DMS153 treated with DMSO at 0.1 percent for 48 hours (cell line): ENCODE measurements around the gene OR2AT4.
"Not testable (repeated sequence)": the region's sequence is repeated elsewhere in the genome, so short reads cannot be mapped to it uniquely, and the experiment has no call there.

ENCODE experiments used
- DNase-seq: peaks from one replicate; lab custom pipeline; 2025; ENCODE audit not compliant: unreplicated experiment; lab: John Stamatoyannopoulos, UW

OR2AT4 gene

GRCh38 chr11:75096456-75097172, at the start of gene OR2AT4:
Gene OR2AT4, minus strand, starts transcription at chr11:75096876.
- no peak for DNase-seq

GRCh38 chr11:75145972-75146519, 49.4 kb upstream of the OR2AT4 start:
- DNase-seq: no peak

GRCh38 chr11:75145196-75145971, 48.7 kb upstream of the OR2AT4 start:
- no peak for DNase-seq

- no peak for DNase-seq
Measured at GRCh38 chr11:75144716-75145014, 48.0 kb upstream of the OR2AT4 start.

GRCh38 chr11:75143420-75143731, 46.7 kb upstream of the OR2AT4 start:
- DNase-seq: no peak

GRCh38 chr11:75142714-75143419, 46.2 kb upstream of the OR2AT4 start:
- DNase-seq: peak; percentile 86

GRCh38 chr11:75141166-75141565, 44.5 kb upstream of the OR2AT4 start:
- no peak for DNase-seq

- DNase-seq: no peak
Measured at GRCh38 chr11:75140269-75141138, 43.8 kb upstream of the OR2AT4 start.

- no peak for DNase-seq
Measured at GRCh38 chr11:75135651-75136050, 39.0 kb upstream of the OR2AT4 start.

GRCh38 chr11:75135021-75135650, 38.5 kb upstream of the OR2AT4 start:
- no peak for DNase-seq

- no peak for DNase-seq
Measured at GRCh38 chr11:75133976-75134375, 37.3 kb upstream of the OR2AT4 start.

- no peak for DNase-seq
Measured at GRCh38 chr11:75132080-75132479, 35.4 kb upstream of the OR2AT4 start.

GRCh38 chr11:75126564-75126963, 29.9 kb upstream of the OR2AT4 start:
- DNase-seq: no peak

- no peak for DNase-seq
Measured at GRCh38 chr11:75118577-75118976, 21.9 kb upstream of the OR2AT4 start.

- no peak for DNase-seq
Measured at GRCh38 chr11:75114465-75114864, 17.8 kb upstream of the OR2AT4 start.

GRCh38 chr11:75113030-75113429, 16.4 kb upstream of the OR2AT4 start:
- no peak for DNase-seq

- DNase-seq: no peak
Measured at GRCh38 chr11:75112200-75112599, 15.5 kb upstream of the OR2AT4 start.

- DNase-seq: no peak
Measured at GRCh38 chr11:75107187-75107586, 10.5 kb upstream of the OR2AT4 start.

- DNase-seq: not testable (repeated sequence)
Measured at GRCh38 chr11:75105967-75106681, 9.4 kb upstream of the OR2AT4 start.

GRCh38 chr11:75105462-75105925, 8.8 kb upstream of the OR2AT4 start:
- DNase-seq: no peak
